ENCODE data around the gene DCXR. TPM values are rescaled to one million over a fixed set of nuclear protein-coding genes. Genes with fewer than 3 reads are reported as not detected.

DCXR gene
- total RNA-seq, 1 donor from 2014 or later, result 51.8 TPM

DNA sequence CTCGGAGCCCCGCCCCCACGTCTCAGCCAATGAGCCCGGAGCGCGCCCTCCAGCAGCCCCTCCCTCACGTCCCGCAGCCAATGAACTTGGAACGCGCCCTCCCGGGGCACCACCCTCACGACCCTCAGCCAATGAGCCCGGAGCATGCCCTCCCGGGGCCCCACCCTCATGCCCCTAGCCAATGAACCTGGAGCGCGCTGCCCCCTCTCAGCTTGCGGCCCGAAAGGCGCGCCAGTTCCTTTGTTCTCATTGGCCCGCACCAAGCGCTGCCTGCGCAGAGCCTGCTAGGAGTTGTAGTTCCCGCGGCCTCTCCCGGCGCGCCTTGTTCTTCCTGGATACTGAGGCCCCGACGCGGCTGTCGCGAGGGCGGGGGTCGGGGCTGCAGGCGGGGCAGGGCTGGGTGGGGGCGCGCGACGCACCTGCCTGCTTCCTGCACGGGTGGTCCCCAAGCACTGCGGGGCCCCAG is 14.5 kb downstream of the DCXR start, which contains the start of gene LRRC45:
TSS of gene LRRC45 (plus strand) at position 325 of the 466 bp plus-strand sequence. CDS start 339 bp downstream, outside the sequence.
- DNase-seq (ENCODE audit: low read depth, low spot score), result peak; percentile 98

DNA sequence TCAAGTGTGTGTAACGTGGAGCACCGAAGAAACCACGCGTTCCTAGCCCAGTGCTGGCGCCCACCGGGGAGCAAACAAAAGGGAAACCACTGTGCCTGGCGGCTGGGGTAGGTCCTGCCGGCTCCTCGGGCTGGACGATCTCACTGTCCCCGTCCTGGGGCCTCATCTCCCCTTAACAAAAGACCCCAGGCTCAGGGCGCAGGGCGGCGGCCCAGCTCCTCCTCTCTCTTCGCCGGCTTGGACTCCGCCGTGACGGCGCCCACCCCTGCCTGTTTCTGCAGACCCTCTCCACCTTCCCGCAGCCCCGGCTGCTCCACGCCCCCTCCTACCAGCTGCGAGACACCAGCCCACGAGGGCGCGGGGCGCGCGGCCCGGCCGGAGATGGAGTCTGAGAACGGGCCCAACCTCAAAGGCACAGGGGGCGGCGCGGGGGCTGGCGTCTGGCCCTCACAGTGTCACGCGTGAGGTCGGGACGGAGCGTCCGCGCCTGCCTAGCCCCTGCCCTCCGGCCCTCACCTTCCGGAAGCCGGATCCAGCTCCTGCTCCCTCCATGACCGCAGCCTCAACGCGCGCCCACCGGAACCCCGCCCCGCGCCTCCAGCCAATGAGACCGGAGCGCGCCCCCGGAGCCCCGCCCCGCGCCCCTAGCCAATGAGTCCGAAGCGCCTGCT is 15.1 kb downstream of the DCXR start, which contains the start of gene CENPX:
TSS of gene CENPX (minus strand) at position 569 of the 671 bp plus-strand sequence. CDS start at position 552, 17 bp downstream.
- no peak for DNase-seq (ENCODE audit: low read depth, low spot score)

DNA sequence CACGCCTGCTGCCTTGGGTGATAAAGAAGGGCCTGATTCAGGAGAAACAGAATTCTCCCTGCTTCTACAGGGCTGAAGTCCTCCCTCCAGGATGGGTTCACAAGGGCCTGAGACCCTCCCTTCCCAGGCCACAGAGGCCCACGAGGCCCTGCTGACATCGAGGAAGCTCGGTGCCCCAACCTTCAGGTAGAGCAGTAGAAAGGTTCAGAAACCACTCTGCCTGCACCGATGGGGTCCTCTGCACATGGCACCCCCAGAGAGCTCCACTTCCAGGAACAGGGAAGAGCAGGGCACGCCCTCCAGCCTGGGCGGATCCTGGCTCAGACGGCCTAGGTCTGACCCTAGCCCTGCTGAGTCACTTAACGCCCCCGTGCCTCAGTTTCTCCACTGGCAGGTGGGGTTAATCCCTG is 15.6 kb downstream of the DCXR start:
- no peak for DNase-seq (ENCODE audit: low read depth, low spot score)

DNA sequence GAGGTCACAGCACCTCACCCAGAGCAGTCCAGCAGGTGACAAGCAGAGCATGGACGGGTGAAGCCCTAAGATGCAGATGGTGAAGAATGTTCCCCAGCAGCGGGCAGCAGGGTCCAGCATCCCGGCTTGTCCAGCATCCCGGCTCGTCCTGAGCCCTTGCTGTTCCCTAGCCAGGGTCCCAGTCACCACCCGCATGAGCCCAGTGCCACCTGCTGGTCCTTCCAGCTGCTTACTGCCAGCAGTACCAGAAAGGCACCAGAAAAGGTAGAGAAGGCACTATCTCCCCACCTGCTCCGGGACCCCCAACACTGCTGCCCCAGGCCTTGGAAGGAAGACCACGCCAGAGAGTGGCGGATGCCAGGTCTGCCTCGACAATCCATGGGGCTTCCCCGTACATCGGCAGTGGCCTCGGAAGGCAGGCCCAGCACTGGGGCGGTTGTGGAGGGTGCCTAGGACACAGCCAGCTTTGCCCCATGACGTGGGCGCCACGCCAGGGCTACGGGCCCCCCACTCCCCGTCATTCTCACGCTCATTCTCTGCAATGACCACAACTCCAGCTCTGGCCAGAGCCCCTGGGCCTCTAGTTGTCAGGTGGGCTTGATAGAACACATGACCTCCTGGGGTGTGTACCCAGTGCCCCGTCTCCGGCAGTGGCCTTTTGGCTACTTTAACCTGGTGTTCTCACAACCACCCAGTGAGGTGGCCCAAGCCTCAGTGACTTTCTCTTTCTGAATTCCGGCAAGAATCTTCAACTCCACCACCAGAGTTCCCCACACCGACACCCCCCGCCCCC is 16.2 kb downstream of the DCXR start:
- no peak for DNase-seq (ENCODE audit: low read depth, low spot score)

DNA sequence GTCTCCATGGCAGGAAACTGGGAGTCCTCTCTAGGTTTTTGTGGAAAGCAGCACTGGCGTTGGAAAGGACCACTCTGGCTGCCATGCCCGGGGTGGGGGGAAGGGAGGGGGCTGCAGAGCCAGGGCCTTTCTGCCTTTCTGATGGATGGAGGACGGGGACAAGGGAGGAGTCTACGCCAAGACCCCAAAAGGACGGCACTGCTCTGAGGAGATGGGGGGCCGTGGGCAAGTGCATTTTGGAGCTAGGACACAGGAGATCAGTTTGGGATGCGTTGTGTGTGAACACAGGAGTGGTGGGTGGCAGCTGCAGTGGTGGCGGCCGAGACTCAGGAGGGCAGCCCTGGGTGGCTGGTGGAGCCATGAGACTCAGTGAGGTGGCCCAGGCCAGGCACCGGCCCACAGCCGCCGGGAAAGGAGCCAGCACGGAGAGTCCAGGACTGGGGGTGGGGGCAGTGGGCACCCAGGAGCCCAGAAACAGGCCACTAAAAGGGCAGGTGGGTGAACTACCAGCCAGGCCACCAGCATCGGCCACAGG is 16.9 kb downstream of the DCXR start:
- DNase-seq (ENCODE audit: low read depth, low spot score), result no peak

DNA sequence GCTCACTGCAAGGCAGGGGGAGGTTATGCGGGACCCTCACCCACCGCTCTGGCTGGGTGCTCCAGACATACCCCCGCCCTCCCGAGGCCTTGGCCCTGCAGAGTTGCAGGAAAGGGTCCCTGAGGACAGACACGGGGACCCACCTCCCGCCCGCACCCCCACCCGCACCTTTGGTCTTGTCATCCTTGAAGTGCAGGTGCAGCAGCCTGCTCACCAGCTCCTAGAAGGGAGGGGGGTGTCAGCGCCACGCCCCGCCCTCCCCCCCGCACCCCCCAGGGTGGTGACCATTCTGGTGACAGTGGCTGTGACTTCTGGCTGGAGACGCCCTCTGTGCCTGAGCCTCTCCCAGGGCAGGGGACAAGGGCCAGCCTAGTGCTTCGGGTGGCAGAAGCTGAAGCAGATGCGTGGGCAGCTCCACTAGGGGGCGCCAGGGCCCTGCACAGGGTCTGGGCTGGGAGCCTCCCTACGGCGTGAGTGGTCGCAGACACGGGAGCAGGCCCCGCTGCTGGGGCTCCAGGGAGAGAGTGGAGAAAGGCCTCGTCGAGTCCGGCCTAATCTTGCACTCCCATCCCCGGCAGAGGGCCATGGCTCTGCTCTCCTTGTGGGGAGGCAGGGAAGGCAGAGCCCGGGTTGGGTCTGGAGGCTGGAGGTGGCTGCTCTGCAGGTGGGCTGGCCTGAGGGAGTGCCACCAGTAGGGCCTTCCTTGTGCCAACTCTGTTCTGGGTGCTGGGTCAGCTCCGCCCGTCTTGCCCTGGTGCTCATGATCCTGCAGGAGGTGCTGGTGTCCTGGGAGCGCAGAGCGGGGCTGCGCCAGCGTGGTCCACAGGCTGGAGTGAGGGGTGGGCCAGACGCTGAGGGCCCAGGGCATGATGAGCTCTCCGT is 17.6 kb downstream of the DCXR start:
- DNase-seq (ENCODE audit: low read depth, low spot score), result no peak

DNA sequence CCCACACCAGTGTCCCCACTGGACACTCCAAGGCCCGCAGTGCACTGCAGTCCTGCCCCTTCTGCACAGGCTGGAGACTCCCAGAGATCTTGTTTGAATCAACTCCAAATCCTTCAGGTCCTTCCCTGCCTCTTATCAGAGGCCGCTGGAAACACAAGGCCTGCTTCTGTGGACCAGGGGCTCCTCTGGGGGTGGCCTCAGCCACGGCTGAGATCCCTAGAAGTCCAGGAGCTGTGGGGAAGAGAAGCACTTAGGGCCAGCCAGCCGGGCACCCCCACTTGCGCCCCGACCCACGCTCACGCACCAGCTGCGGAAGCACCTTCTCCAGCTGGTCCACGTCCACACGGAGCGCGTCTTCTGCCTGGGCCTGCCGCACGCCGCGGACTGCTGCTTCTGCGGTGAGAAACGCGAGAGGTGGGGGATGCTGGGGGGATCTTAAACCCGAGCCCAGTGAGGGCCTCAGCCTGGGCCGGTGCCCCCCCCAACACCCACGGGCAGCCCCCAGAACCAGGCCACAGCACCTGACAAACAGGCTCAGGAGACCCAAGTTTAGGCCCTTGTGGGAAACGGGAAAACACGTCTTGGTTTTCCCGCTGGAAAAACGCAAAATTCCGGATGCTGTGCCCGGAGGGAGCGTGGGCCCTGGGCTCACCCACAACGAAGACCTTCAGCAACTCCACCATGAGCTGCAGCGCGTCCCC is 18.4 kb downstream of the DCXR start:
- no peak for DNase-seq (ENCODE audit: low read depth, low spot score)

DNA sequence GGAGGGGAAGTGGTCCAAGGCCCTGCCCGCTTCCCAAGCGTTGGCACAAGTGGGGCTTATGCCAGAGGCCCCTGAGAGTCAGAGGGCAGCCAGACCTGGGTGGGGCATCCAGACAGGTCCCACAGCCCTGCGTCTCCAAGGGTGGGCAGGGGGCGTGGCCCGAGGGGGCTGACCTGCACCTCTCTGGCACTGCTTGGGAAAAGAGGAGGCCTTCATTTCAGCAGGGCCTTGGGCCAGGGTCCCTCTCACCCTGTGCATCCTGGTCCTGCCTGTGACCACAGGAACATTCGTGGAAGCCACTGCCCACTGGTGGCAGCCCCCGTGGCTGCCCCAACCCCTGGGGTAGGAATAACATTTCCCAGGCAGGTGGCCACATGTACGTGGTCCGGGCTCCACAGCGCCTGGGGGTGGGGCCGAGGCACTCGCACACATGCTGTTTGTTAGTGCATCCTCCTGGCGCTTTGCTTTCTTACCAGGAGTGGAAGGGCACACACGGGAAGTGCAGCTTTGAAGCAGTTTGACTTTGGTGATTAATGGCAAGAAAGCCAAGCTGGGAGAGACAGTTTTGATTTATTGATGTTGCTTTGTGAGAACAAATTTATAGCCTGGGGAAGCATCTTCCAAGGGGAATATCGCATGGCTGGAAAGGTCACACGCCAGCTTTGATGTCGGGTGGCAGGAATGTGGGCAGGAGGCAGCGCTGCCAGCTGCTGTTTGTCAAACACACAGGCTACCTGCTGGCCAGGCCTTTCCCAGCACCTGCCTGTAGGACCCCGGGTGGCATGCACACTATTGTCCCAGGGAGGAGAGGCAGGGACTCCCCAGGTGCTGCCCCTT is 19.1 kb downstream of the DCXR start:
- no peak for DNase-seq (ENCODE audit: low read depth, low spot score)

DNA sequence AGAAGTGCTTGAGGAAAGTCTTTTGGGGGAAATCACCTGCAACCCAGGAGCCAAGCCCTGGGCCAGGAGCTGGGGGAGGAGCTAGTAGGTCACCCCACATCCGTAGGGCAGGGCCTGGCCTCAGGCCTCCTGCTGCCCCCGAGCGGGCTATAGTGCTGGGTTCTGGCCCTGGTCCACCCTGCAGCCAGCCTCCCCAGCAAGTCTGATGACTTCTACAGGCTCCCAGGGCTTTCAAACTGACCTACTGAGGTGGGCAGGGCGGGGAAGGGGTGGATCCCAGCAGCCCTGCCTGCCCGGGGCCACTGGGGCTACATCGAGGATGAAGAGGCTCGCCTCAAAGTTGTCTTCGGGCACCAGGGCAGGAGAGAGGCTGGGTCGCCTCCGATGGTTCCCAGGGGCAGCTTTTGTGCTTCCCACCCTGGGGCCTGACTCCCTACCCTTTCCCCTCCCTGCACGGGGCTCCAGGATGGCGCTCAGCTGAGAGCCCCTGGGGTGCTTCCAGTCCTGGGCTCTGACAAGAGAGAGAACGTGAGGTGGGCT is 19.8 kb downstream of the DCXR start:
- DNase-seq (ENCODE audit: low read depth, low spot score), result no peak

DNA sequence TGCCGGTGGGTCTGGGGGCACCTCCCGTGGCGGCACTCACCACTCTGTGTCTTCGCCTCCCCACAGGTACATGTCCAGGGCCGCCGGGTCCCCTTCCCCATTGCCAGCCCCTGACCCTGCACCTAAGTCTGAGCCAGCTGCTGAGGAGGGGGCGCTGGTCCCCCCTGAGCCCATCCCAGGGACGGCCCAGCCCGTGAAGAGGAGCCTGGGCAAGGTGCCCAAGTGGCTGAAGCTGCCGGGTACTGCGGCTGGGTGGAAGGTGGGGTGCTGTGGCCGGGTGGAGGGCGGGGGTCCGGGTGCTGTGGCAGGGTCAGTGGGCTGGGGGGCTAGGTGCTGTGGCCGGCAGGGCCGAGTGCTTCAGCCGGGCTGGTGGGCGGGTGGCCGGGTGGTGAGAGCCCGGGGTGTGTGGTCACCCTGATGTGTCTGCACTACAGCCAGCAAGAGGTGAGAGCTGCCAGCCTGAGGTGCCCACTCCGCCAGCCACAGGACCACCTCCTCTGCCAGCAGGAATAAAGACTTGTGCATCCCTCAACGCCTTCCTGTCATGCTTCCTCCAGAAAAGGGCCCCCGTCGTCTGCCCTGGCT is 20.5 kb downstream of the DCXR start:
- DNase-seq (ENCODE audit: low read depth, low spot score), result no peak

DNA sequence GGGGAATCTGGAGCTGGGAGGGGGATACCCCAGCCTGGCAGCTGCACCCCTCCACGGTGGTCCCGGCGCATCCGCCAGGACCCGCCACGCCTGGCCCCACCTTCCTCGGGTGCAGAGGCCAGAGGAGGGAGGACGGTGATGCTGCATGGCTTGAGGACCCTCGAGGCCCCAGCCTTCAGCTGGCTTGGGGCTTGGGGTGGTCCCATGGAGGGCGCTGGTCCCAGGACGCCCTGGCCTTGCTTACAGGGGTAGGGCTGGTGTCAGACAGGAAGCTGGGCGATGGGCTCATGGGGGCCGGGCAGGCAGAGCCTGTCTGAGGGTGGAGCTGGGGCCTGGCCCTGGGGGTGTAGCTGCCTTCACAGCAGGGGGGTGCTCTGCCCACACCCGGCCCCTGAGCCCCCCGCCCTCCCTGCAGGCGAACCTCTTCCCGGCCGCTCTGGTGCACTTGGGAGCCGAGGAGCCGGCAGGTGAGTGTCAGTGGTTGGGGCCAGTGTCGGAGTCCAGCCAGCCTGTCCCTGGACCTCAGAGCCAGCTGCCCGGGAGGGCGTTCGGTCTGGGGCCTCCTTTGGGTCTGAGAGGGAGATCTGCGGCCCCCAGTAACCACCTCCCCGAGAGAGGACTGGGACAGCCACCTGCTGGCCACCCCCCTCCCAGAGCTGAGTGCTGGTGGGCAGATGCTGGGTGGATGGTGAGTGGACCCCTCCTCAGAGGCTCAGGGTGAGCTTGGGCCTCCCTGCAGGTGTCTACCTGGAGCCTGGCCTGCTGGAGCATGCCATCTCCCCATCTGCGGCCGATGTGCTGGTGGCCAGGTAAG is 21.2 kb downstream of the DCXR start:
- no peak for DNase-seq (ENCODE audit: low read depth, low spot score)

DNA sequence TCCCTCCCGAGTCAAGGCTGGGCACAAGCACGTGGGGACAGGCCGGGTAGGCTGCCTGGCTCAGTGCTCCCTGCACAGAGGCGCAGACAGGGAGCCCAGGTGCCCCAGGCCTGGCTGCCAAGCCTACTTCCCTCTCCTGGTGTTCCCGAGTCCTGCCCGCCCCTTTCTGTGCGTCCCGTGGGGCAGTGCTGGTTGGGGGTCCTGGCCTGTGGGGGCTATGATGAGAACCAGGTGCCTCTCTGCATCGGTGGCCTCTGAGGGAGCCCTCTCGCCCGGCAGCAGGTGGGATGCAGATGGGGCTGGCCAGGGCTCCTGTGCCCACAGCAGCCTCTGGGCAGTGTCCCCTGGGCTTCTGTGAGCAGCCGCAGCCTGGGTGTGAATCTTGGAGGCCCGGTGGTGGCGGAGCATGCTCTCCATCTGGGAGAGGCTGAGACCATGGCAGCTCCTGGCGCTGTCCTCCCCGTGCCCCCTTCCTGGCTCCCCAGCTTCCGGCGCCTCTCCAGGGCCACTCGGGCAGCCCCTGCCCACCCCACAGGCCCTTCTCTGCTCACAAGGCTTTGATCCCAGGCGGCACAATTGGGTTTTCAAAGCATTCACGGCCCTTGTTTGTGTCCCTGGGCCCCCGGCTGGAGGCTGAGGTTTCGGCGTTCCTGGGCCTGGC is 22.1 kb downstream of the DCXR start:
- DNase-seq (ENCODE audit: low read depth, low spot score), result no peak

DNA sequence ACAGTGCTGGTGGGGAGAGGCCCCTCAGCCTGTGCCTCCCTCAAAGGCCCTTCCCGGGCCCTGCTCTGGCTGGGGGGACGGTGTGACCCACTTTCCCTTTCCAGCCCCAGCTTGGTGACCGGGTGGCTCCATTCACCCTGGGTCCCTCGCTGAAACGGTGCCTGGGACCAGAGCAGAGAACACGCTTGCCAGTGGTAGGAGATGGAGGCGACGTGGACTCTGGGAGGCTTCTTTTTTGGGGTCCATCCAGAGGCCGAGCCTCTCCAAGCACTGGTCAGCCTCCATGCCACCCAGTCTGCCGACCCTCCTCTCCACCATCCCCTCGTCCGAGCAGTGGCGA is 22.6 kb downstream of the DCXR start:
- no peak for DNase-seq (ENCODE audit: low read depth, low spot score)

DNA sequence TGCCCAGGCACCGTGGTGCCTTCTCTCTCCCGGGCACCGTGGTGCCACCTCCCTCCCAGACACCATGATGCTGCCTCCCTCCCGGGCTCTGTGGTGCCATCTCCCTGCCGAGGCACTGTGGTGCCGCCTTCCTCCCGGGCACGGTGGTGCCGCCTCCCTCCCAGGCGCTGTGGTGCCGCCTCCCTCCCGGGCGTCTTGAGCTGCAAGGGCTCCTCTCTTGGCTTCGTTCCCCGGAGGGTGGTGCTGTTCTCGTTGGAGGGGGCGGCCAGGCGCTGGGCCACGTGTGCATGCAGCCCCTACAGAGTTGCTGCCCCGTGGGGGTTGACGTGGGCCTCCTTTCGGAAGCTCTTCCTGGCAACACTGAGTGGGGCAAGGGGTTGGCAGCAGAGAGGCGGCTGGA is 23.1 kb downstream of the DCXR start:
- DNase-seq (ENCODE audit: low read depth, low spot score), result no peak

DNA sequence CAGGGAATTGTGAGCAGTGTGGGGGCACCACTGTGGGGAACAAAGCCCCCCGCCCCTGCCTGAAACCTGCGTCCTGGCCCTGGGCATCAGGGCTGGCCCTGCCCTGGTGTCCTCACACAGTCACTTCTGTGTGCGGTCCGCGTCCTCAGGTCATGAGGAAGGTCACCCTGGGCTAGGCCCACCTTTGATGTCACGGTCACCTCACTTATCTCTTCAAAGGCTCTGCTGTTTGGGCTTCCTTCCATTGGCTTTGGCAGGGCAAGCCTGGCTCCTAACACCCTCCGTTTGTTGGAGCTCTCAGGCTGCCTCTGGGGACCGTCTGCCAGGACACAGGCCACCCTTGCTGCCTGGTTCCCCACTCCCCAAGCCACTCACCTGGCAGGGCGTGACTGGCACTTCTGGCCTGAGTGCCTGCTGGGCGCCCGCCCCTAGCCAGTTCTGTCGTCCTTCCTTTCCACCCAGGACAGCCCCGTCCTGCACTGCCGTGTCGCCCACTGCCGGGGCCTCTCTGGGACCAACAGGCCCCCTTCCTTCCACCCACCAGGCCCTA is 23.6 kb downstream of the DCXR start:
- no peak for DNase-seq (ENCODE audit: low read depth, low spot score)

DNA sequence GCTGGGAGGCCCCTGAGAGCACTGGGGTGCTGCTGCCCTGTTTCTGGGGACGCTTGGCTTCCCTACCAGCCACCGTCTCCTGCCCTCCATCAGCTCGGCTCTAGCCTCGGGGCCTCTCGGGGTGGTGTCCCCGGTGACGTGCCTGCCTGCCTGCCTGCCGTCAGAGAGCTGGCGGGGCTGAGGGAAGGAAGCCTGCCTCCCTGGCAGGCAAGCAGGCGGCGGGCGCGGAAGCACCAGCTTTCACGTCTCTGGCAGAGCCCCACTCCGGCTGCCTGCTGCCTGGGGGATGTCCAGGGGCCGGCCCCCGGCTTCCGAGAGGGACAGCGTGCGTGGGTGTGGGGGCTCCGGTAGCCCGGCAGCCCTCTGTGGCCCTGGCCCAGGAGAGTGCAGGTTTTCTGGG is 24.2 kb downstream of the DCXR start:
- DNase-seq (ENCODE audit: low read depth, low spot score), result no peak

DNA sequence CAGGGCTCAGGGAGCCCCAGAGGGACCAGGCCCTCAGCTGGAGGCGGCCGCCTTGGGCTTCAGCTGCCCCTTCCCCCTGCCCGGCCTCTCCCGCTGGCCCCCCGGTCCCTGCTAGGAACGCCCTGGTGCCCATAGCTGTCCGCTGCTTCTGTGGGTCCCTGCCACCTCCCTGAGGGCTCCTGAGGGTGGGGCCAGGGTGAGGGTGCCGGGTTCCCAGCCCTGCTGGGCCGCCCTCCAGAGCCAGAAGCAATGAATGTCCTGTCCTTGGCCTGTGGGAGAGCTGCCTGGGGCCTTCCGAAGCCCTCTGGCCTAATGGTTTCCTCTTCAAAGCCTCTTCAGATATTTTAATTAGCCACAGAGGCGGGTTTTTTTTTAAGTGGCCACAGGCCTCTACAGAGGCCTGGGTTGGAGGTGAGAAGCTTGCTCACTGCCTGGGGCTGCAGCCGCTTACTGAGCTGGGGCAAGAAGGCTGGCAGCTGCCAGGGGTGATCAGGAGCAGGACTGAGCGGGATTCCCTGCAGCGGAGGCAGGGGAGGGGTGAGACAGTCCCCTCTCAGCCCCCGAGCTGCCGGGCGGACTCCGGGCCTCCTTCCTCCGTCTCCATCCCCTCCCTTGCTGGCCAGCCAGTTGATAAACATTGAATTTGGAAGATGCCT is 24.7 kb downstream of the DCXR start:
- no peak for DNase-seq (ENCODE audit: low read depth, low spot score)
